B cell (primary cell): ENCODE data around the gene FZR1.

Source experiments
- CTCF ChIP-seq: fragments of 200-600 bp; IDR thresholded peaks from one replicate; pipeline ENCODE4 v1.8.0; 2022; ENCODE audit warnings: antibody characterized with exemption, mild to moderate bottlenecking
- EZH2 ChIP-seq: IDR thresholded peaks from 2 replicates; pipeline ENCODE4 v1.6.1; 2012; ENCODE audit warnings: borderline replicate concordance, low read depth, mild to moderate bottlenecking, moderate library complexity, low read length; ENCODE audit not compliant: insufficient read depth, poor library complexity, severe bottlenecking

GRCh38 chr19:3517638-3518037 is 11.5 kb downstream of the FZR1 start:
- TF ChIP-seq CTCF (no peak), EZH2 (no peak)
